CD14-positive monocyte (primary cell): Measurements from ENCODE around the gene SSPN. TPM values are rescaled to one million over a fixed set of nuclear protein-coding genes. Genes with fewer than 3 reads are reported as not detected.

Experiments used
- DNase-seq, 3 donors: peaks; one replicate each; pipeline ENCODE4 v3.0.0-alpha.2; 2011 to 2022
- H2AFZ ChIP-seq: 2 replicates; pipeline ENCODE4 v1.6.0; 2012; ENCODE audit warnings: mild to moderate bottlenecking, low read depth, low read length, inconsistent platforms; ENCODE audit not compliant: insufficient read depth, poor library complexity, severe bottlenecking
- H3K27ac ChIP-seq, 2 donors: 1 replicate in 1 of 2; 2 replicates in 1 of 2; pipeline ENCODE4 v1.5.1; 2012 to 2013; ENCODE audit warnings: low read length in 2 of 2, control low read depth in 1 of 2, inconsistent platforms in 1 of 2, low read depth in 1 of 2, mild to moderate bottlenecking in 1 of 2
- H3K27me3 ChIP-seq, 2 donors: one replicate each; pipeline versions ENCODE4 v1.6.0 to v1.6.1; 2011 to 2013; ENCODE audit warnings: low read length in 2 of 2; ENCODE audit not compliant: control insufficient read depth in 2 of 2, insufficient read depth in 2 of 2
- H3K36me3 ChIP-seq, 2 donors: replicated peaks in 1 of 2; 1 replicate in 1 of 2; 2 replicates in 1 of 2; pipeline versions ENCODE4 v1.5.1 to v1.6.1; 2012 to 2013; ENCODE audit warnings: low read length in 2 of 2, control low read depth in 1 of 2, inconsistent platforms in 1 of 2, mild to moderate bottlenecking in 1 of 2; ENCODE audit not compliant: insufficient read depth in 2 of 2, control insufficient read depth in 1 of 2
- H3K4me1 ChIP-seq, 2 donors: 1 replicate in 1 of 2; 2 replicates in 1 of 2; pipeline versions ENCODE4 v1.5.1 to v1.6.1; 2012 to 2013; ENCODE audit warnings: low read length in 2 of 2, control low read depth in 1 of 2, inconsistent platforms in 1 of 2, mild to moderate bottlenecking in 1 of 2, moderate library complexity in 1 of 2; ENCODE audit not compliant: insufficient read depth in 2 of 2, control insufficient read depth in 1 of 2
- H3K4me2 ChIP-seq: replicated peaks from 2 replicates; pipeline ENCODE3; 2012; ENCODE audit warnings: low read length, moderate library complexity, mild to moderate bottlenecking; ENCODE audit not compliant: poor library complexity, severe bottlenecking; ENCODE audit errors: extremely low read depth
- H3K4me3 ChIP-seq, 3 experiments: fragments of 200-600 bp in 1 of 3; sonication (generic) in 1 of 3; replicated peaks in 1 of 3; 1 replicate in 2 of 3; 2 replicates in 1 of 3; pipeline ENCODE4 v1.5.1; 2011 to 2013; ENCODE audit warnings: low read length in 3 of 3, mild to moderate bottlenecking in 3 of 3, control low read depth in 2 of 3, low read depth in 2 of 3, inconsistent platforms in 1 of 3, moderate library complexity in 1 of 3
- H3K79me2 ChIP-seq: 2 replicates; pipeline ENCODE4 v1.6.0; 2012; ENCODE audit warnings: mild to moderate bottlenecking, control low read depth, inconsistent platforms, low read length, moderate library complexity; ENCODE audit not compliant: insufficient read depth
- H3K9ac ChIP-seq: 2 replicates; pipeline ENCODE4 v1.6.0; 2017; ENCODE audit warnings: low read length, mild to moderate bottlenecking; ENCODE audit not compliant: insufficient read depth, poor library complexity, severe bottlenecking
- H3K9me3 ChIP-seq, 2 donors: replicated peaks in 1 of 2; 1 replicate in 1 of 2; 2 replicates in 1 of 2; pipeline versions ENCODE4 v1.5.1 to v1.6.1; 2012 to 2013; ENCODE audit warnings: low read length in 2 of 2, control low read depth in 1 of 2; ENCODE audit not compliant: control insufficient read depth in 1 of 2, insufficient read depth in 1 of 2
- H4K20me1 ChIP-seq: 2 replicates; pipeline ENCODE4 v1.6.0; 2012; ENCODE audit warnings: mild to moderate bottlenecking, low read length, control low read depth, moderate library complexity; ENCODE audit not compliant: insufficient read depth
- H3K27ac Mint-ChIP-seq, 7 donors: one replicate each; pipeline ENCODE4 v1.8.0; 2020; ENCODE audit warnings: mild to moderate bottlenecking in 7 of 7, mixed read lengths in 7 of 7, moderate library complexity in 6 of 7, inconsistent platforms in 2 of 7
- H3K27me3 Mint-ChIP-seq, 3 donors: one replicate each; pipeline ENCODE4 v1.8.0; 2021 to 2022; ENCODE audit warnings: low read depth in 3 of 3, mild to moderate bottlenecking in 3 of 3, mixed read lengths in 3 of 3, moderate library complexity in 3 of 3, inconsistent platforms in 1 of 3
- H3K36me3 Mint-ChIP-seq, 2 donors: one replicate each; pipeline ENCODE4 v1.8.0; 2020; ENCODE audit warnings: mixed read lengths in 2 of 2, inconsistent platforms in 1 of 2, mild to moderate bottlenecking in 1 of 2
- H3K4me1 Mint-ChIP-seq: one replicate; pipeline ENCODE4 v1.8.0; 2020; ENCODE audit warnings: mild to moderate bottlenecking, mixed read lengths
- H3K4me3 Mint-ChIP-seq, 2 donors: one replicate each; pipeline ENCODE4 v1.8.0; 2020; ENCODE audit warnings: mild to moderate bottlenecking in 2 of 2, mixed read lengths in 2 of 2, moderate library complexity in 1 of 2
- H3K9me3 Mint-ChIP-seq, 7 donors: one replicate each; pipeline ENCODE4 v1.8.0; 2020 to 2022; ENCODE audit warnings: mixed read lengths in 7 of 7, mild to moderate bottlenecking in 6 of 7, moderate library complexity in 6 of 7, inconsistent platforms in 2 of 7
- CTCF ChIP-seq: fragments of 200-600 bp; IDR thresholded peaks from one replicate; pipeline ENCODE4 v1.8.0; 2022; ENCODE audit warnings: antibody characterized with exemption, mild to moderate bottlenecking
- WGBS: methylation state at CpG from one replicate; pipeline ENCODE4 v1.1.5; 2013; ENCODE audit warnings: missing lambda C conversion rate; ENCODE audit not compliant: insufficient coverage; 5-methylcytosine and 5-hydroxymethylcytosine counted together
- intact Hi-C, 2 donors: fragments of 100-400 bp; cut with micrococcal nuclease; formaldehyde crosslinking; loops; one replicate each; pipeline versions ENCODE4 v1.15.0 to v1.15.1; 2023
- polyA plus RNA-seq, 3 donors: library from polyadenylated mRNA; depleted of rRNA in 1 of 3; unstranded in 2 of 3; stranded (reverse) in 1 of 3; fragments of 300-500 nt in 2 of 3; fragments of >200 nt in 1 of 3; fragmentation: Illumina TruSeq in 2 of 3; gene quantifications; 1 replicate in 2 of 3; 2 replicates in 1 of 3; pipeline ENCODE4 v1.2.3, GENCODE V29; 2012 to 2021

The SSPN gene
- polyA plus RNA-seq, 3 donors, result 0.15 TPM; not detected in 2

- Histone ChIP-seq H2AFZ (no peak overlapping the region), H3K9me3 (no peaks in the 10 kb centered on the region), H3K36me3 (no peaks in the 10 kb centered on the region), H3K79me2 (no peaks in the 10 kb centered on the region), H3K27me3 (no peaks in the 10 kb centered on the region), H4K20me1 (no peaks in the 10 kb centered on the region), H3K4me3 (no peak overlapping the region), H3K4me1 (peaks cover 17 to 22% of the 10 kb centered on the region in 2 donors), H3K9ac (no peak overlapping the region), H3K27ac (no peak overlapping the region), H3K4me2 (no peak overlapping the region)
- Mint-ChIP-seq H3K27me3 (peaks cover 0 to 2% (median 0%) of the 10 kb centered on the region in 3 donors), H3K4me3 (no peak overlapping the region), H3K36me3 (peaks cover 0 to 2% of the 10 kb centered on the region in 2 donors), H3K27ac (peak overlapping the region in 1 of 7 donors; percentile 36), H3K9me3 (peaks cover 0 to 6% (median 2%) of the 10 kb centered on the region in 7 donors), H3K4me1 (peaks cover 24% of the 10 kb centered on the region)
- no peak for DNase-seq
- no peak for TF ChIP-seq CTCF
- intact Hi-C loops, result no loop called here
- 94% methylated on average over 4 of the region's 4 CpGs for WGBS
Measured at GRCh38 chr12:26281320-26281719, 85.9 kb downstream of the SSPN start.

- peaks cover 19 to 22% of the 10 kb centered on the region in 2 donors for H3K4me1 ChIP-seq
- no peaks in the 10 kb centered on the region for H3K9me3 ChIP-seq
- no peak overlapping the region for H3K27ac Mint-ChIP-seq
- no peak overlapping the region for H2AFZ ChIP-seq
- peaks cover 0 to 4% (median 1%) of the 10 kb centered on the region in 3 donors for H3K27me3 Mint-ChIP-seq
- no peaks in the 10 kb centered on the region for H3K79me2 ChIP-seq
- no peak for TF ChIP-seq CTCF
- intact Hi-C loops, result no loop called here
- H3K36me3 ChIP-seq, result no peaks in the 10 kb centered on the region
- no peaks in the 10 kb centered on the region for H4K20me1 ChIP-seq
- H3K9me3 Mint-ChIP-seq, result peaks cover 0 to 6% (median 2%) of the 10 kb centered on the region in 7 donors
- H3K4me1 Mint-ChIP-seq, result peaks cover 26% of the 10 kb centered on the region
- 83% methylated on average over 1 of the region's 4 CpGs for WGBS
- H3K4me2 ChIP-seq, result no peak overlapping the region
- DNase-seq, result peak in 1 of 3 donors; percentile 27
- H3K27me3 ChIP-seq, result no peaks in the 10 kb centered on the region
- H3K4me3 Mint-ChIP-seq, result no peak overlapping the region
- peaks cover 0 to under 1% of the 10 kb centered on the region in 2 donors for H3K36me3 Mint-ChIP-seq
- no peak overlapping the region for H3K9ac ChIP-seq
- no peak overlapping the region for H3K4me3 ChIP-seq
- H3K27ac ChIP-seq, result no peak overlapping the region
Measured at GRCh38 chr12:26282339-26282940, 87.1 kb downstream of the SSPN start.
